B cell (primary cell): ENCODE measurements around the gene SAMD4B. TPM values are rescaled to one million over a fixed set of nuclear protein-coding genes. Genes with fewer than 3 reads are reported as not detected.

Experiments
- ATAC-seq: fragments of 200-7000 bp; cut with Tn5 transposase; one replicate; pipeline ENCODE4 v1.10.0; 2021; ENCODE audit warnings: low read depth, mild to moderate bottlenecking, moderate number of reproducible peaks, moderate library complexity
- CTCF ChIA-PET: fragments of 350-600 bp; sonication (Branson Sonifier 250); formaldehyde crosslinking; loops from one replicate; lab custom pipeline; 2021; ENCODE audit warnings: antibody characterized with exemption, inconsistent platforms; lab: Charles Lee
- POLR2A ChIA-PET: fragments of 350-600 bp; sonication (Branson Sonifier 250); formaldehyde crosslinking; loops from one replicate; lab custom pipeline; 2021; ENCODE audit warnings: antibody characterized with exemption; lab: Charles Lee
- DNase-seq: peaks from one replicate; pipeline ENCODE4 v3.0.0; 2013
- H2AFZ ChIP-seq: 2 replicates; pipeline ENCODE4 v1.6.1; 2012; ENCODE audit warnings: mild to moderate bottlenecking, low read depth, low read length; ENCODE audit not compliant: insufficient read depth, poor library complexity, severe bottlenecking
- H3K27ac ChIP-seq, 2 donors: 1 replicate in 1 of 2; 2 replicates in 1 of 2; pipeline ENCODE4 v1.5.1; 2012 to 2013; ENCODE audit warnings: low read length in 2 of 2, mild to moderate bottlenecking in 2 of 2, moderate library complexity in 1 of 2
- H3K27me3 ChIP-seq, 4 experiments: fragments of 200-600 bp in 1 of 4; sonication (generic) in 1 of 4; replicated peaks in 1 of 4; 1 replicate in 2 of 4; 2 replicates in 2 of 4; pipeline versions ENCODE4 v1.6.1 to v1.7.0; 2013 to 2016; ENCODE audit warnings: low read length in 3 of 4, mild to moderate bottlenecking in 2 of 4, mixed read lengths in 1 of 4, moderate library complexity in 1 of 4; ENCODE audit not compliant: insufficient read depth in 4 of 4, control insufficient read depth in 3 of 4; ENCODE audit errors: control extremely low read depth in 1 of 4
- H3K36me3 ChIP-seq, 2 experiments: replicated peaks in 1 of 2; 1 replicate in 1 of 2; 2 replicates in 1 of 2; pipeline versions ENCODE4 v1.6.1 to v1.7.1; 2013; ENCODE audit warnings: low read length in 1 of 2; ENCODE audit not compliant: insufficient read depth in 2 of 2, control insufficient read depth in 1 of 2; ENCODE audit errors: control extremely low read depth in 1 of 2, extremely low read depth in 1 of 2
- H3K4me1 ChIP-seq, 2 donors: fragments of 200-600 bp in 1 of 2; sonication (generic) in 1 of 2; 1 replicate in 1 of 2; 2 replicates in 1 of 2; pipeline versions ENCODE4 v1.5.1 to v1.6.1; 2013 to 2017; ENCODE audit warnings: low read length in 2 of 2; ENCODE audit not compliant: control insufficient read depth in 2 of 2, insufficient read depth in 2 of 2
- H3K4me2 ChIP-seq: replicated peaks from 2 replicates; pipeline ENCODE3; 2012; ENCODE audit warnings: mild to moderate bottlenecking, low read depth, low read length; ENCODE audit not compliant: poor library complexity, severe bottlenecking
- H3K4me3 ChIP-seq, 5 experiments: fragments of 200-600 bp in 1 of 5; sonication (generic) in 1 of 5; 1 replicate in 3 of 5; 2 replicates in 2 of 5; pipeline versions ENCODE4 v1.5.1 to v1.7.0; 2011 to 2016; ENCODE audit warnings: low read length in 4 of 5, mild to moderate bottlenecking in 4 of 5, low read depth in 2 of 5, control low read depth in 1 of 5, moderate library complexity in 1 of 5; ENCODE audit not compliant: insufficient read depth in 1 of 5; ENCODE audit errors: control extremely low read depth in 1 of 5, extremely low read depth in 1 of 5
- H3K79me2 ChIP-seq: fragments of 200-600 bp; sonication (generic); one replicate; pipeline ENCODE4 v1.6.0; 2016; ENCODE audit warnings: low read length; ENCODE audit not compliant: control insufficient read depth, insufficient read depth
- H3K9ac ChIP-seq: fragments of 200-600 bp; sonication (generic); 2 replicates; pipeline ENCODE4 v1.6.1; 2017; ENCODE audit warnings: mild to moderate bottlenecking, low read length, moderate library complexity
- H3K9me3 ChIP-seq, 3 donors: one replicate each; pipeline versions ENCODE4 v1.6.1 to v1.7.1; 2013; ENCODE audit warnings: low read length in 2 of 3; ENCODE audit not compliant: control insufficient read depth in 2 of 3, insufficient read depth in 1 of 3; ENCODE audit errors: control extremely low read depth in 1 of 3
- H4K20me1 ChIP-seq: 2 replicates; pipeline ENCODE4 v1.6.0; 2012; ENCODE audit warnings: mild to moderate bottlenecking, low read length; ENCODE audit not compliant: insufficient read depth, control insufficient read depth, poor library complexity, severe bottlenecking
- H3K27ac Mint-ChIP-seq: one replicate; pipeline ENCODE4 v1.8.0; 2021; ENCODE audit warnings: mixed read lengths
- H3K27me3 Mint-ChIP-seq: one replicate; pipeline ENCODE4 v1.8.0; 2021; ENCODE audit warnings: mixed read lengths
- H3K4me1 Mint-ChIP-seq: one replicate; pipeline ENCODE4 v1.8.0; 2021; ENCODE audit warnings: mixed read lengths
- H3K4me3 Mint-ChIP-seq: one replicate; pipeline ENCODE4 v1.8.0; 2021; ENCODE audit warnings: mixed read lengths
- H3K9me3 Mint-ChIP-seq: one replicate; pipeline ENCODE4 v1.8.0; 2022; ENCODE audit warnings: mixed read lengths; ENCODE audit not compliant: insufficient read depth
- EZH2 ChIP-seq: IDR thresholded peaks from 2 replicates; pipeline ENCODE4 v1.6.1; 2012; ENCODE audit warnings: borderline replicate concordance, low read depth, mild to moderate bottlenecking, moderate library complexity, low read length; ENCODE audit not compliant: insufficient read depth, poor library complexity, severe bottlenecking
- WGBS: methylation state at CpG from one replicate; pipeline ENCODE4 v1.1.5; 2013; ENCODE audit warnings: missing lambda C conversion rate; ENCODE audit not compliant: insufficient coverage; 5-methylcytosine and 5-hydroxymethylcytosine counted together
- intact Hi-C: fragments of 100-400 bp; cut with micrococcal nuclease; formaldehyde crosslinking; loops from one replicate; pipeline ENCODE4 v1.10.0; 2022
- polyA plus RNA-seq: library from polyadenylated mRNA; depleted of rRNA; stranded (reverse); fragments of >200 nt; gene quantifications from 2 replicates; pipeline ENCODE4 v1.2.3, GENCODE V29; 2012
- total RNA-seq, 2 donors: library from RNA; stranded (reverse); fragments of 120-200 nt in 1 of 2; gene quantifications; 1 replicate in 1 of 2; 2 replicates in 1 of 2; pipeline versions ENCODE4 v1.2.3 to v1.2.4, GENCODE V29; 2013 to 2022
- TF ChIP-seq, protein P1 (sequence below): fragments of 200-600 bp; IDR thresholded peaks from one replicate; pipeline ENCODE4 v1.8.0; 2022; ENCODE audit warnings: antibody characterized with exemption, mild to moderate bottlenecking

SAMD4B gene
- total and polyA plus RNA-seq, 2 donors (not counting 1 experiment from before 2014, with no cell fraction given) = 87.3 to 90.0 TPM

DNA sequence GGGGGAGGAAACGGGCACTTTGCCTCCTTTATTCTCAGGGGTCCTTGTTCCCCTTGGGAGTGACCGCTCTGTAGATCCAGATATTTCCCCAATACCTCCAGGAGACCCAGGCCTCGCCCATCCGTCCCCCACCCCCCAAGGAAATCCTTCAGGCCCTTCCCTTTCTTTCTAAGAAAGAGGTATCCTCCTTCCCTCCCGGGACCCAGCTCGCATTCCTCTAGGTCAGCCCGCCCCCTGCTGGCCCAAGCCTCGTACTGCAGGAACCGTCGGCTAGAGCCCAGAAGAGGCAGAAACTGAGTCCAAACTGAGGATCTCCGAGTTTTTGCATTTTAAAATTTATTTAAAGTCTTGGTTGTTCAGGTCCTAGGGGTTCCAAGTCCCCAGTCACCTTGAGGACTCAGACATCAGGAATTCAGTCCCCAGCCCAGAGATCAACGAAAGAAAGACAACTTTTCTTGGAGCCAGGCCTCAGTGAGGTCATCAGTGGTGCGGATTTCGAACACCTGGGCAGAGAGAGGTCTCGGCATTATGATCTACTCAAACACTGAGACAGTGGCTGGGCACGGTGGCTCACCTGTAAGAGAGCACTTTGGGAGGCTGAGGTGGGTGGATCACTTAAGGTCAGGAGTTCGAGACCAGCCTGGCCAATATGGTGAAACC is 14.0 kb upstream of the SAMD4B start:
- peaks cover 8 to 48% of the 10 kb centered on the region in 2 experiments for H3K36me3 ChIP-seq
- peaks cover 65% of the 10 kb centered on the region for H3K79me2 ChIP-seq
- no peak overlapping the region for H2AFZ ChIP-seq
- no peaks in the 10 kb centered on the region for H3K27me3 Mint-ChIP-seq
- TF ChIP-seq EZH2 = no peak
- TF ChIP-seq, protein P1, sequence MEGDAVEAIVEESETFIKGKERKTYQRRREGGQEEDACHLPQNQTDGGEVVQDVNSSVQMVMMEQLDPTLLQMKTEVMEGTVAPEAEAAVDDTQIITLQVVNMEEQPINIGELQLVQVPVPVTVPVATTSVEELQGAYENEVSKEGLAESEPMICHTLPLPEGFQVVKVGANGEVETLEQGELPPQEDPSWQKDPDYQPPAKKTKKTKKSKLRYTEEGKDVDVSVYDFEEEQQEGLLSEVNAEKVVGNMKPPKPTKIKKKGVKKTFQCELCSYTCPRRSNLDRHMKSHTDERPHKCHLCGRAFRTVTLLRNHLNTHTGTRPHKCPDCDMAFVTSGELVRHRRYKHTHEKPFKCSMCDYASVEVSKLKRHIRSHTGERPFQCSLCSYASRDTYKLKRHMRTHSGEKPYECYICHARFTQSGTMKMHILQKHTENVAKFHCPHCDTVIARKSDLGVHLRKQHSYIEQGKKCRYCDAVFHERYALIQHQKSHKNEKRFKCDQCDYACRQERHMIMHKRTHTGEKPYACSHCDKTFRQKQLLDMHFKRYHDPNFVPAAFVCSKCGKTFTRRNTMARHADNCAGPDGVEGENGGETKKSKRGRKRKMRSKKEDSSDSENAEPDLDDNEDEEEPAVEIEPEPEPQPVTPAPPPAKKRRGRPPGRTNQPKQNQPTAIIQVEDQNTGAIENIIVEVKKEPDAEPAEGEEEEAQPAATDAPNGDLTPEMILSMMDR = peak; percentile 94
- WGBS = 42% methylated on average over 14 of the region's 17 CpGs
- ChIA-PET CTCF (interaction anchor here (0.6 to 6.5 kb wide), 10 partner anchors 9 to 223 kb away, joined by 3 to 66 read pairs (median 3); partner anchors contain the start of genes GMFG and SYCN), POLR2A (interaction anchor here (0.7 kb wide), 1 partner anchor 10 kb away, joined by 3 read pairs; no protein-coding TSS in a partner anchor)
- H3K4me3 Mint-ChIP-seq = no peak overlapping the region
- no peak overlapping the region for H3K27ac Mint-ChIP-seq
- peaks cover 5 to 11% of the 10 kb centered on the region in 2 donors for H3K4me1 ChIP-seq
- no peaks in the 10 kb centered on the region for H3K9me3 Mint-ChIP-seq
- H4K20me1 ChIP-seq = peaks cover 53% of the 10 kb centered on the region
- H3K4me3 ChIP-seq = no peak overlapping the region
- no peak overlapping the region for H3K27ac ChIP-seq
- H3K9me3 ChIP-seq = no peaks in the 10 kb centered on the region
- intact Hi-C loops = loop anchor here (1.0 to 5.0 kb wide), 5 partner anchors 13 to 926 kb away; partner anchors contain the start of gene FAM98C
- peaks cover 30% of the 10 kb centered on the region for H3K4me1 Mint-ChIP-seq
- no peaks in the 10 kb centered on the region for H3K27me3 ChIP-seq
- no peak overlapping the region for H3K4me2 ChIP-seq
- ATAC-seq (peak; percentile 92), DNase-seq (peak; percentile 78)
- H3K9ac ChIP-seq = no peak overlapping the region

DNA sequence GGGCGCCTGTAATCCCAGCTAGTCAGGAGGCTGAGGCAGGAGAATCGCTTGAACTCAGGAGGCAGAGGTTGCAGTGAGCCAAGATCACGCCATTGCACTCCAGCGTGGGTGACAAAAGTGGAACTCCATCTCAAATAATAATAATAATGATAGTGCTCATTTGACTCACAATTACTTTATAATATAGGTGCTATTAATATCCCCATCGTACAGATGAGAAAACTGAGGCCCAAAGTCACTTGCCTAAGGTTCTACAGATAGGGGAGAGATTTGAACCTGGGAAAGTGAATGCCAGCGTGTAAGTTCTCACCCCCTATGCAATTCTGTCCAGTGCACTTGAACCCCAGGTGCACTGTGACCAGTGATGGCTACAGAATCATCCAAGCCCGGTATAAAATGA is 12.3 kb upstream of the SAMD4B start:
- H3K4me3 Mint-ChIP-seq = no peak overlapping the region
- Histone ChIP-seq H3K4me1 (peaks cover 20 to 27% of the 10 kb centered on the region in 2 donors), H3K4me3 (no peak overlapping the region), H4K20me1 (peaks cover 59% of the 10 kb centered on the region), H2AFZ (no peak overlapping the region), H3K27me3 (no peaks in the 10 kb centered on the region), H3K9ac (no peak overlapping the region), H3K27ac (no peak overlapping the region), H3K36me3 (peaks cover 8 to 48% of the 10 kb centered on the region in 2 experiments), H3K79me2 (peaks cover 82% of the 10 kb centered on the region), H3K4me2 (no peak overlapping the region), H3K9me3 (no peaks in the 10 kb centered on the region)
- peaks cover 38% of the 10 kb centered on the region for H3K4me1 Mint-ChIP-seq
- no peak overlapping the region for H3K27ac Mint-ChIP-seq
- no peaks in the 10 kb centered on the region for H3K27me3 Mint-ChIP-seq
- DNase-seq (no peak), ATAC-seq (no peak)
- no peaks in the 10 kb centered on the region for H3K9me3 Mint-ChIP-seq
- TF ChIP-seq, protein P1 = no peak
- no peak for TF ChIP-seq EZH2
- intact Hi-C loops = loop anchor here (5.0 kb wide), 2 partner anchors 118 to 928 kb away; partner anchors contain the start of gene FAM98C
- ChIA-PET CTCF (interaction anchor here (0.6 to 6.5 kb wide), 4 partner anchors 208 to 901 kb away, joined by 3 to 66 read pairs (median 22); no protein-coding TSS in a partner anchor), POLR2A (no interaction called here)
- WGBS = 93% methylated on average over 3 of the region's 7 CpGs
